ENCODE data around the gene APOBEC3H. TPM values are rescaled to one million over a fixed set of nuclear protein-coding genes. Genes with fewer than 3 reads are reported as not detected.

The APOBEC3H gene
- total and polyA plus RNA-seq, 2 experiments from 2014 or later, result not detected

DNA sequence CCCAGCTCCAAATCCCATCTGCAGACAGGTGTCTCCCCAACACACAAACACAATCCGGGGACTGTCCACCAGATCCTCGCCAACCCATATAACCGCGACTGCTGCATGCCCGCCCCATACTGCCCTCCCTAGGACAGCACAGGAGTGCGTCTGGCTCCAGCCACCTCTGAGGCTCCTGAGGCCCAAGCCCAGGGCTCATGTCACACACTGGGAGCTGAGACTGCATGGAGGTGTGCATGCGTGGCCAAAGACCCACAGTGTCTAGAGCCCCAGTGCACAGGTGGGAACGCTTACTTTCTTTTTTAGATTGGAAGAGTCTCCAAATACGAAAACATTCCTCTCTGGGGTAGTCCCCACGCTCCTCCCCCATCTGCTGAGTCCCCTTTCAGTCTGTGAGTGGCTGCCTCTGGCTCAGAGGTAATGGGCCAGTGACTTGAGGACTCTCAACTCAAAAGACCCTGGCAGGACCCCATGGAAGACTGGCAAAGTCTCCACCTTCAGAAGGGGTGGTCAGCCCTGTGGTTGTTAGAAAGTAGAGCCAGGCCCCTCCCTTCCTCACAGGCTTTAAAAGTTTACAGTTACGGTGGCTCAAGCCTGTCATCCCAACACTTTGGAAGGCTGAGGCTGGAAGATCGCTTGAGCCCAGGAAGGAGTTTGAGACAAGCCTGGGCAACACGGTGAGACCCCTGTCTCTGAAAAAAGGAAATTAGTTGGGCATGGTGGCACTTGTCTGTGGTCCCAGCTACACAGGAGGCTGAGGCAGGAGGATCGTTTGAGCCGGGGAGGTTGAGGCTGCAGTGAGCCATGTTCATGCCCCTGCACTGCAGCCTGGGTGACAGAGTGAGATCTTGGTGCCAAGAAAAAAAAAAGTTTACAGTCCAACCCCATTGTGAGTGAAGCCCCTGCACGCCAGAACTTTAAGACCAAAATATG, 53.1 kb downstream of the APOBEC3H start:
- no peak for TF ChIP-seq EZH2phosphoT487 (IDR thresholded peaks at IDR 0.05; ENCODE audit: low read depth, severe bottlenecking, unreplicated experiment)
- TF ChIP-seq, protein P1, sequence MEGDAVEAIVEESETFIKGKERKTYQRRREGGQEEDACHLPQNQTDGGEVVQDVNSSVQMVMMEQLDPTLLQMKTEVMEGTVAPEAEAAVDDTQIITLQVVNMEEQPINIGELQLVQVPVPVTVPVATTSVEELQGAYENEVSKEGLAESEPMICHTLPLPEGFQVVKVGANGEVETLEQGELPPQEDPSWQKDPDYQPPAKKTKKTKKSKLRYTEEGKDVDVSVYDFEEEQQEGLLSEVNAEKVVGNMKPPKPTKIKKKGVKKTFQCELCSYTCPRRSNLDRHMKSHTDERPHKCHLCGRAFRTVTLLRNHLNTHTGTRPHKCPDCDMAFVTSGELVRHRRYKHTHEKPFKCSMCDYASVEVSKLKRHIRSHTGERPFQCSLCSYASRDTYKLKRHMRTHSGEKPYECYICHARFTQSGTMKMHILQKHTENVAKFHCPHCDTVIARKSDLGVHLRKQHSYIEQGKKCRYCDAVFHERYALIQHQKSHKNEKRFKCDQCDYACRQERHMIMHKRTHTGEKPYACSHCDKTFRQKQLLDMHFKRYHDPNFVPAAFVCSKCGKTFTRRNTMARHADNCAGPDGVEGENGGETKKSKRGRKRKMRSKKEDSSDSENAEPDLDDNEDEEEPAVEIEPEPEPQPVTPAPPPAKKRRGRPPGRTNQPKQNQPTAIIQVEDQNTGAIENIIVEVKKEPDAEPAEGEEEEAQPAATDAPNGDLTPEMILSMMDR (IDR thresholded peaks at IDR 0.05; ENCODE audit: poor library complexity), result no peak
- TF ChIP-seq EZH2 (IDR thresholded peaks at IDR 0.05; ENCODE audit: borderline replicate concordance), result no peak
- Histone ChIP-seq H3K36me3 (replicated peaks; ENCODE audit: insufficient read depth, low read depth) (no peaks in the 10 kb centered on the region), H3K27ac (no peak overlapping the region)

DNA sequence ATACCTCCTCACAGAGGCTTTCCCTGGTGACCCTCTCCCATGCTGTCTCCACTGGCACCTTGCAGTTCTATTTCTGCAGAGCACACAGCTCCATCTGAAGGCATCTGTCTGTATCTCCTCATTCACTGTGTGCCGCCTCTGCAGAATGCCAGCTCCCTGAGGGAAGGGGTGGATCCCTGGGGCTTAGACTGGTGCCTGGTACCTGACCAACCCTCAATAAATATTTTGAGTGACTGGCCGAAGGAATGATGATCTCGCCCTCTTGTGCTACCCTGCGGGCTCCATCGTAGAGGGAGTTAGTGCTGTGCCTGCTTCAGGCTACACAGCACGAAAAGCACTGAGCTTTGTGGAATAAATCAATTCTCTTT, 53.8 kb downstream of the APOBEC3H start:
- H3K4me2 ChIP-seq, result no peak overlapping the region
- no peaks in the 10 kb centered on the region for H3K79me2 ChIP-seq
- H3K27ac ChIP-seq, result no peak overlapping the region
- no peaks in the 10 kb centered on the region for H3K9me2 ChIP-seq (replicated peaks; ENCODE audit: insufficient read depth)
- H3K27me3 ChIP-seq, result peaks cover 27% of the 10 kb centered on the region
- TF ChIP-seq EZH2 (IDR thresholded peaks at IDR 0.05; ENCODE audit: borderline replicate concordance), result no peak
- H3K9me3 ChIP-seq (ENCODE audit: low read depth), result no peaks in the 10 kb centered on the region
- DNase-seq (ENCODE audit: low spot score), result peak; percentile 15
- no peaks in the 10 kb centered on the region for H3K36me3 ChIP-seq (replicated peaks; ENCODE audit: insufficient read depth, low read depth)
- no peak overlapping the region for H2AFZ ChIP-seq
- peaks cover 17% of the 10 kb centered on the region for H3K4me1 ChIP-seq (ENCODE audit: insufficient read depth)
- 79% methylated on average over 6 of the region's 6 CpGs for WGBS (ENCODE audit: low lambda C conversion rate, missing lambda C conversion rate)
- H4K20me1 ChIP-seq (ENCODE audit: insufficient read depth, poor library complexity, severe bottlenecking), result no peaks in the 10 kb centered on the region
- no peak overlapping the region for H3K4me3 ChIP-seq

More for the DNA sequence above, 53.1 kb downstream of the APOBEC3H start:
- no peak overlapping the region for H3K4me2 ChIP-seq
- peaks cover 21% of the 10 kb centered on the region for H3K27me3 ChIP-seq
- no peak overlapping the region for H3K4me3 ChIP-seq
- H3K9me3 ChIP-seq (ENCODE audit: low read depth), result no peaks in the 10 kb centered on the region
- peaks cover 17% of the 10 kb centered on the region for H3K4me1 ChIP-seq (ENCODE audit: insufficient read depth)
- no peaks in the 10 kb centered on the region for H3K79me2 ChIP-seq
- H2AFZ ChIP-seq, result no peak overlapping the region
- WGBS (ENCODE audit: low lambda C conversion rate, missing lambda C conversion rate), result 87% methylated on average over 16 of the region's 16 CpGs
- DNase-seq (ENCODE audit: low spot score), result peak; percentile 5
- no peaks in the 10 kb centered on the region for H3K9me2 ChIP-seq (replicated peaks; ENCODE audit: insufficient read depth)
- H4K20me1 ChIP-seq (ENCODE audit: insufficient read depth, poor library complexity, severe bottlenecking), result no peaks in the 10 kb centered on the region

DNA sequence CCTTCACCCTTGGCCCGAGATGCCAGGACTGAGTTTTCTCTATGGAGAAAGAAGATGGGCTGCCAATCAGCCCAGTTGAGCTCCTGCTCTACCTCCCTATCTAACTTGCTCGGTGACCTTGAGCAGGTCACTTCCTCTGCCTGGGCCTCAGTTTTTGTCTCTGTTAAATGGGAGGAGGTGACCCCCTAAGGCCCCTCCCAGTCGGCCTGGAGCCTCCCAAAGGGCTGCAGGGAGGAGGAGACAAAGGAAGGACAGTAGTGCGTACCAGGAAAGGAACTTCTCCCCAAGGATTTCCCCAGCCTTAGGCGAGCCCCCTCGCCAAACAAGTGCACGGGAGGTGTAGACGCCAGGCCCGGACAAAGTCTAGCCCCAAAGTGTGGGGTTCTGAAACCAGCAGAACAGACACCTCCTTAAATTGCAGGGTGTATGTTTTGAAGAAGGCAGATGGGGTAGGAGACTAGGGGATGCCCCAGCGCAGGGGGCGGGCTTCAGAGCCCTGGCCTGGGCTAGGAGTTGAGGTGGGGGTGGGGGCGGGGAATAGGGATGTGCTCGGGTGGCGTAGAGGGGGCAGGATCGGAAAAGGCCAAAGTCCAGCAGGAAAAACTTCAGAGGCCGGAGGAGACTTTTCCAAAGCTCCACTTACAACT, 54.4 kb downstream of the APOBEC3H start:
- Histone ChIP-seq H3K4me3 (no peak overlapping the region), H3K4me1 (ENCODE audit: insufficient read depth) (peaks cover 11% of the 10 kb centered on the region), H2AFZ (no peak overlapping the region), H4K20me1 (ENCODE audit: insufficient read depth, poor library complexity, severe bottlenecking) (no peaks in the 10 kb centered on the region), H3K27ac (peak overlapping the region; percentile 37), H3K79me2 (no peaks in the 10 kb centered on the region), H3K4me2 (peak overlapping the region; percentile 96), H3K36me3 (replicated peaks; ENCODE audit: insufficient read depth, low read depth) (no peaks in the 10 kb centered on the region), H3K27me3 (peaks cover 27% of the 10 kb centered on the region), H3K9me3 (ENCODE audit: low read depth) (no peaks in the 10 kb centered on the region), H3K9me2 (replicated peaks; ENCODE audit: insufficient read depth) (no peaks in the 10 kb centered on the region)
- peak; percentile 49 for DNase-seq (ENCODE audit: low spot score)
- no peak for TF ChIP-seq EZH2 (IDR thresholded peaks at IDR 0.05; ENCODE audit: borderline replicate concordance)
- TF ChIP-seq, protein P1 (IDR thresholded peaks at IDR 0.05; ENCODE audit: poor library complexity), result no peak
- TF ChIP-seq EZH2phosphoT487 (IDR thresholded peaks at IDR 0.05; ENCODE audit: low read depth, severe bottlenecking, unreplicated experiment), result no peak
- WGBS (ENCODE audit: low lambda C conversion rate, missing lambda C conversion rate), result 74% methylated on average over 14 of the region's 16 CpGs

DNA sequence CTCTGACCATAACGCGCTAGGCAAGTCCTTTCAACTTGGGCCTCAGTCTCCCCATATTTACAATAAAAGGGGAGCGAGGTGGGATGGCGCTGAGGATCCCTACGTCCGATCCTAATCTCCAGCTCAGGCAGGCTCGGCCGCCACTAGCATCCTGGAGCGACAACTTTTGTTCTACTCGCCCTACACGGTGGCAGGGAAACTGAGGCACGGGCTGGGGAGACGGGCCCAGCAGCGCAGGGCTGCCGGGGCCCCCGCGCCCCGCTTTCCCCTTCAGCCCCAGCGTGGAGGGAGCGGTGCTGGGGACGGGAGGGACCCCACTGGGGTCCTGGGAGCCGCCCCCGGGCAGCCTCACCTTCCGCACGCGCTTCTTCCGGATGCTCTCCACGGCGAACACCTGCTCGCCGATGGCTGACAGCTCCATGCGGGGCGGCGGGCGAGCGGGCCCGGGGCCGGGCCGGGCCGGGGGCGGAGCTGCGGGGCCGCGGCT, 55.0 kb downstream of the APOBEC3H start:
- H2AFZ ChIP-seq, result peak overlapping the region; percentile 66
- H3K4me2 ChIP-seq, result peak overlapping the region; percentile 96
- H3K9me3 ChIP-seq (ENCODE audit: low read depth), result no peaks in the 10 kb centered on the region
- no peaks in the 10 kb centered on the region for H3K36me3 ChIP-seq (replicated peaks; ENCODE audit: insufficient read depth, low read depth)
- no peaks in the 10 kb centered on the region for H4K20me1 ChIP-seq (ENCODE audit: insufficient read depth, poor library complexity, severe bottlenecking)
- H3K79me2 ChIP-seq, result no peaks in the 10 kb centered on the region
- H3K27ac ChIP-seq, result peak overlapping the region; percentile 37
- peaks cover 9% of the 10 kb centered on the region for H3K4me1 ChIP-seq (ENCODE audit: insufficient read depth)
- whole genome bisulfite sequencing (ENCODE audit: low lambda C conversion rate, missing lambda C conversion rate), result 45% methylated on average over 9 of the region's 44 CpGs
- TF ChIP-seq EZH2phosphoT487 (IDR thresholded peaks at IDR 0.05; ENCODE audit: low read depth, severe bottlenecking, unreplicated experiment), result no peak
- TF ChIP-seq, protein P1 (IDR thresholded peaks at IDR 0.05; ENCODE audit: poor library complexity), result no peak
- no peak for TF ChIP-seq EZH2 (IDR thresholded peaks at IDR 0.05; ENCODE audit: borderline replicate concordance)
- peaks cover 27% of the 10 kb centered on the region for H3K27me3 ChIP-seq
- no peaks in the 10 kb centered on the region for H3K9me2 ChIP-seq (replicated peaks; ENCODE audit: insufficient read depth)
- H3K4me3 ChIP-seq, result peak overlapping the region; percentile 79
- DNase-seq (ENCODE audit: low spot score), result no peak

Measured in hepatocyte (in vitro differentiated cells).